H9 (cell line): ENCODE results near the gene MTTP. TPM values are rescaled to one million over a fixed set of nuclear protein-coding genes. Genes with fewer than 3 reads are reported as not detected.

Source experiments
- DNase-seq: peaks from one replicate; pipeline ENCODE4 v3.0.0-alpha.2; 2017
- H2AFZ ChIP-seq: one replicate; pipeline ENCODE4 v1.6.1; 2013; ENCODE audit warnings: mild to moderate bottlenecking, low read length, control low read depth, moderate library complexity
- H2AK5ac ChIP-seq: 2 replicates; pipeline ENCODE4 v1.6.1; 2013; ENCODE audit warnings: low read length, control low read depth, mixed read lengths; ENCODE audit not compliant: insufficient read length
- H2BK120ac ChIP-seq: one replicate; pipeline ENCODE4 v1.6.1; 2013; ENCODE audit warnings: low read depth, mild to moderate bottlenecking, low read length, control low read depth, inconsistent platforms; ENCODE audit not compliant: poor library complexity, severe bottlenecking
- H2BK12ac ChIP-seq: 2 replicates; pipeline ENCODE4 v1.6.1; 2013; ENCODE audit warnings: low read length, control low read depth, mixed read lengths, low read depth; ENCODE audit not compliant: insufficient read length
- H2BK15ac ChIP-seq: 2 replicates; pipeline ENCODE4 v1.6.1; 2013; ENCODE audit warnings: low read depth, low read length, control low read depth
- H2BK20ac ChIP-seq: one replicate; pipeline ENCODE4 v1.6.1; 2013; ENCODE audit warnings: low read depth, mild to moderate bottlenecking, low read length, control low read depth, inconsistent platforms; ENCODE audit not compliant: poor library complexity, severe bottlenecking
- H2BK5ac ChIP-seq: 2 replicates; pipeline ENCODE4 v1.6.1; 2013; ENCODE audit warnings: low read length, control low read depth, mixed read lengths; ENCODE audit not compliant: insufficient read length
- H3K14ac ChIP-seq: 2 replicates; pipeline ENCODE4 v1.6.1; 2013; ENCODE audit warnings: low read length, control low read depth; ENCODE audit not compliant: insufficient read depth
- H3K18ac ChIP-seq: 2 replicates; pipeline ENCODE4 v1.6.1; 2013; ENCODE audit warnings: low read depth, mild to moderate bottlenecking, mixed read lengths, low read length, control low read depth; ENCODE audit not compliant: insufficient read length
- H3K23ac ChIP-seq: 2 replicates; pipeline ENCODE4 v1.6.1; 2013; ENCODE audit warnings: low read length, control low read depth, mixed read lengths, low read depth; ENCODE audit not compliant: insufficient read length
- H3K23me2 ChIP-seq: 2 replicates; pipeline ENCODE4 v1.6.1; 2013; ENCODE audit warnings: low read depth, mild to moderate bottlenecking, mixed read lengths, low read length, control low read depth; ENCODE audit not compliant: insufficient read length, poor library complexity, severe bottlenecking
- H3K27ac ChIP-seq: 2 replicates; pipeline ENCODE4 v1.5.1; 2013; ENCODE audit warnings: low read length, control low read depth, mixed read lengths, low read depth; ENCODE audit not compliant: insufficient read length
- H3K27me3 ChIP-seq: 2 replicates; pipeline ENCODE4 v1.6.1; 2013; ENCODE audit warnings: low read length, control low read depth, inconsistent platforms; ENCODE audit not compliant: insufficient read depth
- H3K4ac ChIP-seq: 2 replicates; pipeline ENCODE4 v1.6.1; 2013; ENCODE audit warnings: low read depth, mild to moderate bottlenecking, control low read depth, inconsistent platforms, low read length, moderate library complexity
- H3K4me1 ChIP-seq: 2 replicates; pipeline ENCODE4 v1.6.1; 2013; ENCODE audit warnings: low read length, control low read depth, inconsistent platforms; ENCODE audit not compliant: insufficient read depth
- H3K4me2 ChIP-seq: 2 replicates; pipeline ENCODE4 v1.6.1; 2013; ENCODE audit warnings: low read length, control low read depth, mixed read lengths; ENCODE audit not compliant: insufficient read length, insufficient read depth
- H3K56ac ChIP-seq: 2 replicates; pipeline ENCODE4 v1.6.1; 2013; ENCODE audit warnings: low read depth, mild to moderate bottlenecking, mixed read lengths, low read length, control low read depth; ENCODE audit not compliant: insufficient read length
- H3K79me1 ChIP-seq: 2 replicates; pipeline ENCODE4 v1.6.1; 2013; ENCODE audit warnings: low read depth, mild to moderate bottlenecking, moderate library complexity, low read length, control low read depth, inconsistent platforms; ENCODE audit not compliant: insufficient read depth, poor library complexity, severe bottlenecking
- H3K79me2 ChIP-seq: 2 replicates; pipeline ENCODE4 v1.6.1; 2013; ENCODE audit warnings: low read length, control low read depth, inconsistent platforms; ENCODE audit not compliant: insufficient read depth
- H3K9ac ChIP-seq: 2 replicates; pipeline ENCODE4 v1.6.1; 2013; ENCODE audit warnings: low read length, control low read depth, mixed read lengths; ENCODE audit not compliant: insufficient read length; ENCODE audit errors: extremely low read depth
- H3K9me3 ChIP-seq: one replicate; pipeline ENCODE4 v1.6.1; 2013; ENCODE audit warnings: low read depth, low read length, inconsistent platforms; ENCODE audit not compliant: control insufficient read depth
- H3T11ph ChIP-seq: one replicate; pipeline ENCODE4 v1.6.1; 2013; ENCODE audit warnings: mild to moderate bottlenecking, low read length, control low read depth, inconsistent platforms
- H4K20me1 ChIP-seq: one replicate; pipeline ENCODE4 v1.6.1; 2013; ENCODE audit not compliant: control insufficient read depth, insufficient read length, insufficient read depth
- H4K5ac ChIP-seq: 2 replicates; pipeline ENCODE4 v1.6.1; 2013; ENCODE audit warnings: low read depth, mild to moderate bottlenecking, mixed read lengths, low read length, control low read depth; ENCODE audit not compliant: insufficient read length
- H4K8ac ChIP-seq: replicated peaks from 2 replicates; pipeline ENCODE4 v1.6.1; 2013; ENCODE audit warnings: low read length, control low read depth, mixed read lengths, low read depth; ENCODE audit not compliant: insufficient read length
- H4K91ac ChIP-seq: 2 replicates; pipeline ENCODE4 v1.6.1; 2013; ENCODE audit warnings: low read depth, mild to moderate bottlenecking, moderate library complexity, mixed read lengths, low read length, control low read depth; ENCODE audit not compliant: insufficient read length
- H3K27ac Mint-ChIP-seq, 3 experiments: 2 replicates in 2 of 3; 3 replicates in 1 of 3; pipeline ENCODE4 v1.8.0; 2020 to 2021; ENCODE audit warnings: mixed read lengths in 3 of 3, mild to moderate bottlenecking in 1 of 3, moderate library complexity in 1 of 3
- H3K27me3 Mint-ChIP-seq: 2 replicates; pipeline ENCODE4 v1.8.0; 2021; ENCODE audit warnings: low read depth, mild to moderate bottlenecking, moderate library complexity, mixed read lengths
- H3K36me3 Mint-ChIP-seq, 3 experiments: 2 replicates in 2 of 3; 3 replicates in 1 of 3; pipeline ENCODE4 v1.8.0; 2020 to 2021; ENCODE audit warnings: low read depth in 3 of 3, mixed read lengths in 3 of 3; ENCODE audit not compliant: insufficient read depth in 1 of 3
- H3K4me1 Mint-ChIP-seq, 2 experiments: 2 replicates each; pipeline ENCODE4 v1.8.0; 2020; ENCODE audit warnings: mixed read lengths in 2 of 2
- H3K4me3 Mint-ChIP-seq, 2 experiments: 2 replicates in 1 of 2; 3 replicates in 1 of 2; pipeline ENCODE4 v1.8.0; 2020 to 2021; ENCODE audit warnings: mild to moderate bottlenecking in 2 of 2, mixed read lengths in 2 of 2, moderate library complexity in 1 of 2
- H3K9me3 Mint-ChIP-seq, 2 experiments: 2 replicates in 1 of 2; 3 replicates in 1 of 2; pipeline ENCODE4 v1.8.0; 2020; ENCODE audit warnings: mild to moderate bottlenecking in 2 of 2, mixed read lengths in 2 of 2, moderate library complexity in 1 of 2
- CTCF ChIP-seq: fragments of 200-600 bp; sonication (generic); conservative IDR thresholded peaks from 3 replicates; pipeline ENCODE4 v1.8.0; 2021; ENCODE audit warnings: antibody characterized with exemption, mild to moderate bottlenecking
- WGBS: extraction: QIAGEN DNeasy Blood & Tissue Kit; methylation state at CpG from one replicate; pipeline ENCODE4 v1.1.7; 2013; ENCODE audit warnings: missing lambda C conversion rate, low lambda C conversion rate, mixed read lengths; ENCODE audit not compliant: insufficient read length; ENCODE audit errors: extremely low coverage; 5-methylcytosine and 5-hydroxymethylcytosine counted together
- total RNA-seq: library from RNA; stranded (reverse); gene quantifications from 2 replicates; pipeline ENCODE4 v1.2.1, GENCODE V29; 2021

Gene MTTP
- total RNA-seq, 1 experiment from 2014 or later: 0.46 TPM

- Histone ChIP-seq H4K20me1 (no peaks in the 10 kb centered on the region), H3K79me2 (no peaks in the 10 kb centered on the region), H3K4me1 (no peaks in the 10 kb centered on the region), H3K23ac (no peak overlapping the region), H4K5ac (no peak overlapping the region), H4K91ac (no peak overlapping the region), H3T11ph (no peak overlapping the region), H3K9me3 (no peaks in the 10 kb centered on the region), H3K56ac (no peak overlapping the region), H3K4ac (no peak overlapping the region), H3K23me2 (no peaks in the 10 kb centered on the region), H2BK20ac (no peak overlapping the region), H3K4me2 (no peak overlapping the region), H2AK5ac (no peak overlapping the region), H3K9ac (no peak overlapping the region), H3K18ac (peak overlapping the region; percentile 29), H2BK5ac (no peak overlapping the region), H2BK12ac (no peak overlapping the region), H3K14ac (no peak overlapping the region), H3K79me1 (no peaks in the 10 kb centered on the region), H4K8ac (no peak overlapping the region), H2BK120ac (no peak overlapping the region), H3K27ac (no peak overlapping the region), H3K27me3 (no peaks in the 10 kb centered on the region), H2AFZ (no peak overlapping the region), H2BK15ac (no peak overlapping the region)
- Mint-ChIP-seq H3K4me1 (no peaks in the 10 kb centered on the region), H3K4me3 (no peak overlapping the region), H3K9me3 (no peaks in the 10 kb centered on the region), H3K36me3 (no peaks in the 10 kb centered on the region), H3K27me3 (peaks cover 25% of the 10 kb centered on the region), H3K27ac (no peak overlapping the region; a peak in 1 of 7 replicates)
- WGBS: no CpG with 5 or more reads among the region's 9 CpGs
- TF ChIP-seq CTCF: no peak
- no peak for DNase-seq
Measured at GRCh38 chr4:99653916-99654315, 79.3 kb downstream of the MTTP start.
